Stimulated activated CD8-positive, alpha-beta memory T cell treated with anti-CD3 and anti-CD28 coated beads, Interleukin-7, amount 100 ng/mL, for 24 hours (primary cell): ENCODE results near the gene HIRIP3.

ENCODE experiments used
- DNase-seq: peaks from one replicate; pipeline ENCODE4 v3.0.0-alpha.2; 2020; ENCODE audit warnings: low read depth

Gene HIRIP3

GRCh38 chr16:29983420-29984136, 11.8 kb downstream of the HIRIP3 start:
- no peak for DNase-seq

- DNase-seq: no peak
Observed at GRCh38 chr16:29982560-29983419, 12.6 kb downstream of the HIRIP3 start.

- no peak for DNase-seq
Observed at GRCh38 chr16:29978564-29979270, 16.7 kb downstream of the HIRIP3 start.

- no peak for DNase-seq
Observed at GRCh38 chr16:29978081-29978480, 17.3 kb downstream of the HIRIP3 start.

- DNase-seq: no peak
Observed at GRCh38 chr16:29977063-29977825, 18.2 kb downstream of the HIRIP3 start.

- no peak for DNase-seq
Observed at GRCh38 chr16:29975811-29976511, 19.5 kb downstream of the HIRIP3 start.

GRCh38 chr16:29975134-29975538, 20.3 kb downstream of the HIRIP3 start:
- no peak for DNase-seq

- no peak for DNase-seq
Observed at GRCh38 chr16:29974291-29975133, 20.9 kb downstream of the HIRIP3 start.

- peak; percentile 89 for DNase-seq
Observed at GRCh38 chr16:29973384-29974246, 21.8 kb downstream of the HIRIP3 start, which contains the start of gene TAOK2. TAOK2 (plus strand) TSS chr16:29973868; CDS start chr16:29977773, 3,905 bp downstream.

- no peak for DNase-seq
Observed at GRCh38 chr16:29972992-29973383, 22.4 kb downstream of the HIRIP3 start.

GRCh38 chr16:29972500-29972899, 22.9 kb downstream of the HIRIP3 start:
- DNase-seq: no peak

- no peak for DNase-seq
Observed at GRCh38 chr16:29971304-29971703, 24.1 kb downstream of the HIRIP3 start.

- no peak for DNase-seq
Observed at GRCh38 chr16:29968205-29968604, 27.2 kb downstream of the HIRIP3 start.

- no peak for DNase-seq
Observed at GRCh38 chr16:29963021-29963743, 32.2 kb downstream of the HIRIP3 start.

- DNase-seq: no peak
Observed at GRCh38 chr16:29962344-29962994, 32.9 kb downstream of the HIRIP3 start.

- DNase-seq: peak; percentile 78
Observed at GRCh38 chr16:29961479-29962343, 33.7 kb downstream of the HIRIP3 start, which contains the start of gene TMEM219. TMEM219 (plus strand) TSS chr16:29962079; CDS start chr16:29963144, 1,065 bp downstream.

GRCh38 chr16:29961127-29961478, 34.3 kb downstream of the HIRIP3 start:
- no peak for DNase-seq
